ENCODE results near the gene MGST3. TPM values are rescaled to one million over a fixed set of nuclear protein-coding genes. Genes with fewer than 3 reads are reported as not detected.
"Not testable (repeated sequence)": the region's sequence is repeated elsewhere in the genome, so short reads cannot be mapped to it uniquely, and the experiment has no call there.

The MGST3 gene
- total RNA-seq, 1 experiment from 2014 or later, result 173 TPM

GRCh38 chr1:165648919-165649572 lies 18.0 kb downstream of the MGST3 start:
- Histone ChIP-seq H3K4me1 (peaks cover 17% of the 10 kb centered on the region; the same call in 1 of the 2 replicates), H3K27me3 (replicated peaks; ENCODE audit: control insufficient read depth, insufficient read depth, low read length) (no peaks in the 10 kb centered on the region), H3K9me3 (no peaks in the 10 kb centered on the region), H3K4me3 (ENCODE audit: low read depth, low read length) (no peak overlapping the region), H3K36me3 (ENCODE audit: control insufficient read depth, insufficient read depth, low read length) (0 out of 2 replicates have a peak, but pooled peaks cover 2% of the 10 kb centered on the region)
- no TSS peak for BruUV-seq (replicated peaks)
- ChIA-PET POLR2A (no interaction called here), CTCF (no interaction called here)
- intact Hi-C loops (cut with micrococcal nuclease; ENCODE audit: unreplicated experiment), result no loop called here
- Mint-ChIP-seq H3K9me3 (ENCODE audit: unreplicated experiment) (no peaks in the 10 kb centered on the region), H3K36me3 (ENCODE audit: insufficient read depth, unreplicated experiment) (peaks cover 32% of the 10 kb centered on the region), H3K4me3 (ENCODE audit: unreplicated experiment) (no peak overlapping the region), H3K27me3 (ENCODE audit: insufficient read depth, unreplicated experiment) (no peaks in the 10 kb centered on the region), H3K27ac (ENCODE audit: unreplicated experiment) (no peak overlapping the region), H3K4me1 (ENCODE audit: low read depth, unreplicated experiment) (no peaks in the 10 kb centered on the region)
- no peak for DNase-seq
- no peak for TF ChIP-seq CTCF (IDR thresholded peaks at IDR 0.05; ENCODE audit: insufficient read depth in 1 of 2, low read depth in 1 of 2, low read length in 1 of 2, severe bottlenecking in 1 of 2, unreplicated experiment in 1 of 2)

GRCh38 chr1:165650981-165651625 lies 20.1 kb downstream of the MGST3 start:
- H3K27ac Mint-ChIP-seq (ENCODE audit: unreplicated experiment), result no peak overlapping the region
- ChIA-PET POLR2A (no interaction called here), CTCF (no interaction called here)
- H3K36me3 Mint-ChIP-seq (ENCODE audit: insufficient read depth, unreplicated experiment), result peaks cover 41% of the 10 kb centered on the region
- no peaks in the 10 kb centered on the region for H3K4me1 Mint-ChIP-seq (ENCODE audit: low read depth, unreplicated experiment)
- no peak for DNase-seq
- Histone ChIP-seq H3K36me3 (ENCODE audit: control insufficient read depth, insufficient read depth, low read length) (0 out of 2 replicates have a peak, but pooled peaks cover 2% of the 10 kb centered on the region), H3K4me3 (ENCODE audit: low read depth, low read length) (no peak overlapping the region), H3K27me3 (replicated peaks; ENCODE audit: control insufficient read depth, insufficient read depth, low read length) (no peaks in the 10 kb centered on the region), H3K9me3 (no peaks in the 10 kb centered on the region), H3K4me1 (peaks cover 9% of the 10 kb centered on the region; the same call in 1 of the 2 replicates)
- H3K4me3 Mint-ChIP-seq (ENCODE audit: unreplicated experiment), result no peak overlapping the region
- no peak for TF ChIP-seq CTCF (IDR thresholded peaks at IDR 0.05; ENCODE audit: insufficient read depth in 1 of 2, low read depth in 1 of 2, low read length in 1 of 2, severe bottlenecking in 1 of 2, unreplicated experiment in 1 of 2)
- no peaks in the 10 kb centered on the region for H3K9me3 Mint-ChIP-seq (ENCODE audit: unreplicated experiment)
- H3K27me3 Mint-ChIP-seq (ENCODE audit: insufficient read depth, unreplicated experiment), result no peaks in the 10 kb centered on the region
- no TSS peak for BruUV-seq (replicated peaks)
- intact Hi-C loops (cut with micrococcal nuclease; ENCODE audit: unreplicated experiment), result no loop called here

GRCh38 chr1:165658766-165659580 lies 27.9 kb downstream of the MGST3 start:
- H3K27me3 Mint-ChIP-seq (ENCODE audit: insufficient read depth, unreplicated experiment); H3K36me3 ChIP-seq (ENCODE audit: control insufficient read depth, insufficient read depth, low read length); H3K9me3 ChIP-seq; H3K27ac Mint-ChIP-seq (ENCODE audit: unreplicated experiment); BruUV-seq (replicated peaks); H3K27me3 ChIP-seq (replicated peaks; ENCODE audit: control insufficient read depth, insufficient read depth, low read length); intact Hi-C loops (cut with micrococcal nuclease; ENCODE audit: unreplicated experiment); CTCF ChIA-PET; H3K4me3 ChIP-seq (ENCODE audit: low read depth, low read length); DNase-seq; H3K9me3 Mint-ChIP-seq (ENCODE audit: unreplicated experiment); H3K4me1 Mint-ChIP-seq (ENCODE audit: low read depth, unreplicated experiment); H3K4me1 ChIP-seq; H3K4me3 Mint-ChIP-seq (ENCODE audit: unreplicated experiment): not testable (repeated sequence)
- POLR2A ChIA-PET, result interaction anchor here (0.6 kb wide), 1 partner anchor 164 kb away, joined by 5 read pairs; no protein-coding TSS in a partner anchor
- peaks cover 14% of the 10 kb centered on the region for H3K36me3 Mint-ChIP-seq (ENCODE audit: insufficient read depth, unreplicated experiment)

Data from Caco-2 (cell line).